Body of pancreas (tissue), 4 donors: ENCODE results near the gene YPEL5. TPM values are rescaled to one million over a fixed set of nuclear protein-coding genes. Genes with fewer than 3 reads are reported as not detected.

Experiments used
- ATAC-seq: fragments of 150-250 bp; one replicate; pipeline ENCODE4 v1.9.1; 2016
- DNase-seq, 4 donors: peaks; one replicate each; pipeline ENCODE4 v3.0.0-alpha.2; 2019
- H3K27ac ChIP-seq, 4 donors: fragments of 200-600 bp; sonication (generic); 1 replicate in 3 of 4; 2 replicates in 1 of 4; pipeline versions ENCODE4 v1.5.1 to v1.6.1; 2016 to 2019; ENCODE audit warnings: mild to moderate bottlenecking in 1 of 4, mixed read lengths in 1 of 4, moderate library complexity in 1 of 4
- H3K27me3 ChIP-seq, 2 donors: fragments of 200-600 bp; sonication (generic); one replicate each; pipeline ENCODE4 v1.6.0; 2016; ENCODE audit warnings: mild to moderate bottlenecking in 1 of 2
- H3K36me3 ChIP-seq, 2 donors: fragments of 200-600 bp; sonication (generic); replicated peaks in 1 of 2; 2 replicates each; pipeline ENCODE4 v1.5.1; 2016; ENCODE audit warnings: low read depth in 2 of 2; ENCODE audit not compliant: insufficient read depth in 1 of 2
- H3K4me1 ChIP-seq: fragments of 200-600 bp; sonication (generic); one replicate; pipeline ENCODE4 v1.6.0; 2016
- H3K4me3 ChIP-seq, 2 donors: fragments of 200-600 bp; sonication (generic); 1 replicate in 1 of 2; 2 replicates in 1 of 2; pipeline ENCODE4 v1.5.1; 2016 to 2019
- H3K9me3 ChIP-seq, 3 donors: fragments of 200-600 bp; sonication (generic); 1 replicate in 2 of 3; 2 replicates in 1 of 3; pipeline ENCODE4 v1.5.1; 2016
- POLR2A ChIP-seq, 3 donors: fragments of 450-650 bp; IDR thresholded peaks; one replicate each; pipeline ENCODE4 v1.6.1; 2016; ENCODE audit warnings: antibody characterized with exemption in 3 of 3, mild to moderate bottlenecking in 2 of 3
- WGBS, 2 donors: methylation state at CpG; one replicate each; pipeline ENCODE4 v1.1.5; 2017; 5-methylcytosine and 5-hydroxymethylcytosine counted together
- intact Hi-C: fragments of 100-400 bp; cut with DNase I; formaldehyde crosslinking; loops from one replicate; pipeline ENCODE4 v1.15.1; 2023
- total RNA-seq, 2 donors: library from RNA; depleted of rRNA; stranded (reverse); fragments of >200 nt; gene quantifications; one replicate each; pipeline ENCODE4 v1.1.0, GENCODE V29; 2016
- TF ChIP-seq, protein P1 (sequence below), 7 experiments: fragments of 450-650 bp in 4 of 7; fragments of 200-600 bp in 3 of 7; sonication (generic) in 3 of 7; IDR thresholded peaks; one replicate each; pipeline ENCODE4 v1.5.1; 2016 to 2019; ENCODE audit warnings: antibody characterized with exemption in 7 of 7

Gene YPEL5
- total RNA-seq, 2 donors from 2014 or later = 29.3 to 36.6 TPM

DNA sequence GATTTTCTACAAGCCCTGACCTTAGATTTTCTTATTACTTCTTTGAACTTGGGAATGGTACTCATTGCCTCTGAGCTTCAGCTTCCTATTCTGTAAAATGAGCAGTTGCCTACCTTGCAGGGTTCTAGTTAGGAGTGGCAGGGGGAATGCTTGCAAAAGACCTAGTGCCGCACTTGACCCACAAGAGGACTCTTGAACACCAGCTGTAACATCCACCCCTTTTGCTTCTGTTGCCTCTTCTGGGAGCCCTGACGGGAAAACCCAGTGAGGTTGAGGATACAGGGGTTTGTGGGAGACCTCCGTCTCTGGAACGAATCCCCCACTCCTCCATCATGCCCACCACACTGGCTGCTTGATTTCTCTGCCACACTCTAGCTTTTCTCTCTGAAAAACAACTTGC is 57.5 kb downstream of the YPEL5 start:
- peaks cover 5% of the 10 kb centered on the region for H3K4me1 ChIP-seq
- ATAC-seq = no peak
- H3K9me3 ChIP-seq = no peaks in the 10 kb centered on the region
- H3K4me3 ChIP-seq = no peak overlapping the region
- DNase-seq = no peak
- H3K27ac ChIP-seq = no peak overlapping the region
- no peaks in the 10 kb centered on the region for H3K27me3 ChIP-seq
- intact Hi-C loops = no loop called here
- WGBS, 2 donors = 73 to 85% methylated on average over 4 of the region's 4 CpGs
- no peaks in the 10 kb centered on the region for H3K36me3 ChIP-seq
- TF ChIP-seq, protein P1, sequence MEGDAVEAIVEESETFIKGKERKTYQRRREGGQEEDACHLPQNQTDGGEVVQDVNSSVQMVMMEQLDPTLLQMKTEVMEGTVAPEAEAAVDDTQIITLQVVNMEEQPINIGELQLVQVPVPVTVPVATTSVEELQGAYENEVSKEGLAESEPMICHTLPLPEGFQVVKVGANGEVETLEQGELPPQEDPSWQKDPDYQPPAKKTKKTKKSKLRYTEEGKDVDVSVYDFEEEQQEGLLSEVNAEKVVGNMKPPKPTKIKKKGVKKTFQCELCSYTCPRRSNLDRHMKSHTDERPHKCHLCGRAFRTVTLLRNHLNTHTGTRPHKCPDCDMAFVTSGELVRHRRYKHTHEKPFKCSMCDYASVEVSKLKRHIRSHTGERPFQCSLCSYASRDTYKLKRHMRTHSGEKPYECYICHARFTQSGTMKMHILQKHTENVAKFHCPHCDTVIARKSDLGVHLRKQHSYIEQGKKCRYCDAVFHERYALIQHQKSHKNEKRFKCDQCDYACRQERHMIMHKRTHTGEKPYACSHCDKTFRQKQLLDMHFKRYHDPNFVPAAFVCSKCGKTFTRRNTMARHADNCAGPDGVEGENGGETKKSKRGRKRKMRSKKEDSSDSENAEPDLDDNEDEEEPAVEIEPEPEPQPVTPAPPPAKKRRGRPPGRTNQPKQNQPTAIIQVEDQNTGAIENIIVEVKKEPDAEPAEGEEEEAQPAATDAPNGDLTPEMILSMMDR (IDR thresholded peaks at IDR 0.05) = no peak
- TF ChIP-seq POLR2A (IDR thresholded peaks at IDR 0.05) = no peak

- TF ChIP-seq POLR2A (IDR thresholded peaks at IDR 0.05) = no peak
- TF ChIP-seq, protein P1 (IDR thresholded peaks at IDR 0.05) = no peak
Observed at GRCh38 chr2:30205456-30205855, 58.6 kb downstream of the YPEL5 start.

GRCh38 chr2:30206461-30207430 is 59.9 kb downstream of the YPEL5 start:
- no peaks in the 10 kb centered on the region for H3K27me3 ChIP-seq
- ATAC-seq (no peak), DNase-seq (no peak)
- 76 to 85% methylated on average over 9 of the region's 9 CpGs for WGBS, 2 donors
- H3K4me1 ChIP-seq = peaks cover 5% of the 10 kb centered on the region
- H3K36me3 ChIP-seq = no peaks in the 10 kb centered on the region
- H3K9me3 ChIP-seq = no peaks in the 10 kb centered on the region
- no peak overlapping the region for H3K4me3 ChIP-seq
- TF ChIP-seq, protein P1 (IDR thresholded peaks at IDR 0.05) = no peak
- TF ChIP-seq POLR2A (IDR thresholded peaks at IDR 0.05) = no peak
- intact Hi-C loops = loop anchor here (5.0 kb wide), 1 partner anchor 501 kb away; no protein-coding TSS in a partner anchor
- no peak overlapping the region for H3K27ac ChIP-seq

More at GRCh38 chr2:30205456-30205855, 58.6 kb downstream of the YPEL5 start:
- Histone ChIP-seq H3K9me3 (no peaks in the 10 kb centered on the region), H3K27ac (no peak overlapping the region), H3K27me3 (no peaks in the 10 kb centered on the region), H3K36me3 (no peaks in the 10 kb centered on the region), H3K4me3 (no peak overlapping the region), H3K4me1 (peaks cover 5% of the 10 kb centered on the region)
- intact Hi-C loops = loop anchor here (5.0 kb wide), 1 partner anchor 502 kb away; no protein-coding TSS in a partner anchor
- ATAC-seq = no peak
- no peak for DNase-seq
- WGBS, 2 donors = 89 to 95% methylated on average over 1 of the region's 1 CpG

DNA sequence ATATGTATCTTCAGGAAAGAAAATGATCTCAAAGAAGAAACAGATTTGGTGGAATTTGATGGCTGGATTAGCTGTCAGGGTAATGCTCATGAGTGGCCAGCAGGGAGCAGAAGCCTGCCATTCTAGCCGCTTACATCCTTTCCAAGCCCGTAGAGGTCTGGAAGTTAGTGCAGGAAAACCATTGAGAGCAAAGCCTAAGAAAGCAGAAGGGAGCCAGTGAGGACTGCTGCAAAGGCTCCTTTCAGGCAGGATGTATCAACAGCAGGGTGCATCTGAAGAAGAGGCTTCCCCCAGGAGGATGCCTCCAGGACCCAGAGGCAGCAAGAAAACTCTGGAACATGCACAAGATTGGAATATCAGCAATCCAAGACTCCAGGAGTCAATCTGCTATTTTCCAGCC is 61.6 kb downstream of the YPEL5 start:
- Histone ChIP-seq H3K4me1 (no peaks in the 10 kb centered on the region), H3K27ac (no peak overlapping the region), H3K9me3 (no peaks in the 10 kb centered on the region), H3K4me3 (no peak overlapping the region), H3K36me3 (no peaks in the 10 kb centered on the region), H3K27me3 (no peaks in the 10 kb centered on the region)
- intact Hi-C loops = loop anchor here (5.0 kb wide), 1 partner anchor 499 kb away; no protein-coding TSS in a partner anchor
- WGBS, 2 donors = 0% methylated on average over 2 of the region's 2 CpGs
- DNase-seq (peak; percentile 67 to 74 (median 71)), ATAC-seq (peak; percentile 94)
- TF ChIP-seq POLR2A (IDR thresholded peaks at IDR 0.05) = no peak
- TF ChIP-seq, protein P1 (IDR thresholded peaks at IDR 0.05) = peak; percentile 84 to 95 (median 91)
